ENCODE data around the gene SOD2. TPM values are rescaled to one million over a fixed set of nuclear protein-coding genes. Genes with fewer than 3 reads are reported as not detected.

Gene SOD2
- total and polyA plus RNA-seq, 2 of the 13 experiments (the other 11 are each of a cell fraction or from before 2014, with no cell fraction given), result 304 to 309 TPM

GRCh38 chr6:159726255-159726917 is 33.3 kb upstream of the SOD2 start (continued):
- TF ChIP-seq, protein P1, sequence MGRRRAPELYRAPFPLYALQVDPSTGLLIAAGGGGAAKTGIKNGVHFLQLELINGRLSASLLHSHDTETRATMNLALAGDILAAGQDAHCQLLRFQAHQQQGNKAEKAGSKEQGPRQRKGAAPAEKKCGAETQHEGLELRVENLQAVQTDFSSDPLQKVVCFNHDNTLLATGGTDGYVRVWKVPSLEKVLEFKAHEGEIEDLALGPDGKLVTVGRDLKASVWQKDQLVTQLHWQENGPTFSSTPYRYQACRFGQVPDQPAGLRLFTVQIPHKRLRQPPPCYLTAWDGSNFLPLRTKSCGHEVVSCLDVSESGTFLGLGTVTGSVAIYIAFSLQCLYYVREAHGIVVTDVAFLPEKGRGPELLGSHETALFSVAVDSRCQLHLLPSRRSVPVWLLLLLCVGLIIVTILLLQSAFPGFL (CRISPR knock-in tag; IDR thresholded peaks at IDR 0.05), result peak; percentile 95
- no peak for TF ChIP-seq RAD51 (IDR thresholded peaks at IDR 0.05; ENCODE audit: borderline replicate concordance)
- TF ChIP-seq SKI (IDR thresholded peaks at IDR 0.05; ENCODE audit: partially characterized antibody), result no peak
- 0 out of 2 replicates have a peak, but pooled peaks have one; percentile 0 for TF ChIP-seq ZNF12 (CRISPR knock-in tag; IDR thresholded peaks at IDR 0.05)
- peak; percentile 75; the same call in 1 of the 2 replicates for TF ChIP-seq ZNF737 (CRISPR knock-in tag; IDR thresholded peaks at IDR 0.05; ENCODE audit: borderline replicate concordance)
- 0 out of 2 replicates have a peak, but pooled peaks have one; percentile 37 for TF ChIP-seq ZNF224 (CRISPR knock-in tag; IDR thresholded peaks at IDR 0.05)
- no peak for TF ChIP-seq THAP11 (CRISPR knock-in tag; IDR thresholded peaks at IDR 0.05)
- TF ChIP-seq ATAD3A (CRISPR knock-in tag; IDR thresholded peaks at IDR 0.05), result no peak
- TF ChIP-seq AFF4 (CRISPR knock-in tag; IDR thresholded peaks at IDR 0.05), result no peak; the same call in 1 of the 2 replicates
- TF ChIP-seq, protein P2, sequence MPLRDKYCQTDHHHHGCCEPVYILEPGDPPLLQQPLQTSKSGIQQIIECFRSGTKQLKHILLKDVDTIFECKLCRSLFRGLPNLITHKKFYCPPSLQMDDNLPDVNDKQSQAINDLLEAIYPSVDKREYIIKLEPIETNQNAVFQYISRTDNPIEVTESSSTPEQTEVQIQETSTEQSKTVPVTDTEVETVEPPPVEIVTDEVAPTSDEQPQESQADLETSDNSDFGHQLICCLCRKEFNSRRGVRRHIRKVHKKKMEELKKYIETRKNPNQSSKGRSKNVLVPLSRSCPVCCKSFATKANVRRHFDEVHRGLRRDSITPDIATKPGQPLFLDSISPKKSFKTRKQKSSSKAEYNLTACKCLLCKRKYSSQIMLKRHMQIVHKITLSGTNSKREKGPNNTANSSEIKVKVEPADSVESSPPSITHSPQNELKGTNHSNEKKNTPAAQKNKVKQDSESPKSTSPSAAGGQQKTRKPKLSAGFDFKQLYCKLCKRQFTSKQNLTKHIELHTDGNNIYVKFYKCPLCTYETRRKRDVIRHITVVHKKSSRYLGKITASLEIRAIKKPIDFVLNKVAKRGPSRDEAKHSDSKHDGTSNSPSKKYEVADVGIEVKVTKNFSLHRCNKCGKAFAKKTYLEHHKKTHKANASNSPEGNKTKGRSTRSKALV (CRISPR knock-in tag; IDR thresholded peaks at IDR 0.05), result no peak
- TF ChIP-seq, protein P3, sequence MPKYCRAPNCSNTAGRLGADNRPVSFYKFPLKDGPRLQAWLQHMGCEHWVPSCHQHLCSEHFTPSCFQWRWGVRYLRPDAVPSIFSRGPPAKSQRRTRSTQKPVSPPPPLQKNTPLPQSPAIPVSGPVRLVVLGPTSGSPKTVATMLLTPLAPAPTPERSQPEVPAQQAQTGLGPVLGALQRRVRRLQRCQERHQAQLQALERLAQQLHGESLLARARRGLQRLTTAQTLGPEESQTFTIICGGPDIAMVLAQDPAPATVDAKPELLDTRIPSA (CRISPR knock-in tag; IDR thresholded peaks at IDR 0.05; ENCODE audit: borderline replicate concordance), result peak; percentile 19; the same call in 1 of the 2 replicates
- no peak for TF ChIP-seq CBFB (CRISPR knock-in tag; IDR thresholded peaks at IDR 0.05)
- peak; percentile 74; the same call in 1 of the 2 replicates for TF ChIP-seq ATF5 (CRISPR knock-in tag; IDR thresholded peaks at IDR 0.05; ENCODE audit: low read depth)
- TF ChIP-seq HES4 (CRISPR knock-in tag; IDR thresholded peaks at IDR 0.05; ENCODE audit: borderline replicate concordance), result no peak
- TF ChIP-seq, protein P4, sequence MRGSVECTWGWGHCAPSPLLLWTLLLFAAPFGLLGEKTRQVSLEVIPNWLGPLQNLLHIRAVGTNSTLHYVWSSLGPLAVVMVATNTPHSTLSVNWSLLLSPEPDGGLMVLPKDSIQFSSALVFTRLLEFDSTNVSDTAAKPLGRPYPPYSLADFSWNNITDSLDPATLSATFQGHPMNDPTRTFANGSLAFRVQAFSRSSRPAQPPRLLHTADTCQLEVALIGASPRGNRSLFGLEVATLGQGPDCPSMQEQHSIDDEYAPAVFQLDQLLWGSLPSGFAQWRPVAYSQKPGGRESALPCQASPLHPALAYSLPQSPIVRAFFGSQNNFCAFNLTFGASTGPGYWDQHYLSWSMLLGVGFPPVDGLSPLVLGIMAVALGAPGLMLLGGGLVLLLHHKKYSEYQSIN (CRISPR knock-in tag; IDR thresholded peaks at IDR 0.05; ENCODE audit: borderline replicate concordance), result no peak
- TF ChIP-seq ZNF549 (CRISPR knock-in tag; IDR thresholded peaks at IDR 0.05), result 0 out of 2 replicates have a peak, but pooled peaks have one; percentile 11
- TF ChIP-seq ZNF616 (CRISPR knock-in tag; IDR thresholded peaks at IDR 0.05; ENCODE audit: low read depth), result no peak
- TF ChIP-seq HMGA1 (CRISPR knock-in tag; conservative IDR thresholded peaks at IDR 0.05), result no peak
- peak; percentile 99 for TF ChIP-seq GLI4 (CRISPR knock-in tag; IDR thresholded peaks at IDR 0.05; ENCODE audit: borderline replicate concordance)
- TF ChIP-seq, protein P5, sequence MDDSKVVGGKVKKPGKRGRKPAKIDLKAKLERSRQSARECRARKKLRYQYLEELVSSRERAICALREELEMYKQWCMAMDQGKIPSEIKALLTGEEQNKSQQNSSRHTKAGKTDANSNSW (CRISPR knock-in tag; IDR thresholded peaks at IDR 0.05; ENCODE audit: borderline replicate concordance), result no peak
